IMR-90 (cell line): ENCODE data around the gene WDR48. TPM values are rescaled to one million over a fixed set of nuclear protein-coding genes. Genes with fewer than 3 reads are reported as not detected.

ENCODE experiments used
- ATAC-seq: fragments of 200-7000 bp; cut with Tn5 transposase; 2 replicates; pipeline ENCODE4 v1.9.1; 2020; ENCODE audit warnings: low read depth, mild to moderate bottlenecking, moderate library complexity
- BruUV-seq: library from RNA; stranded (reverse); fragments of 400-500 nt; replicated peaks from 2 replicates; lab custom pipeline; 2021; lab: Mats Ljungman, UMichigan
- CTCF ChIA-PET: fragments of 300-600 bp; formaldehyde crosslinking; extraction: SDS; loops from one replicate; lab custom pipeline; 2021; ENCODE audit warnings: antibody characterized with exemption; lab: Yijun Ruan, JAX
- POLR2A ChIA-PET: fragments of 300-600 bp; sonication (Branson Sonifier 250); formaldehyde crosslinking; loops from one replicate; lab custom pipeline; 2022; ENCODE audit warnings: antibody characterized with exemption; ENCODE audit not compliant: unreplicated experiment; lab: Charles Lee
- DNase-seq: peaks from one replicate; pipeline ENCODE4 v3.0.0; 2013
- H2AFZ ChIP-seq: replicated peaks from 2 replicates; pipeline ENCODE3; 2013; ENCODE audit warnings: low read length, mild to moderate bottlenecking; ENCODE audit not compliant: poor library complexity
- H2AK5ac ChIP-seq: 2 replicates; pipeline ENCODE4 v1.6.1; 2013; ENCODE audit warnings: low read depth, low read length, inconsistent platforms
- H2AK9ac ChIP-seq: replicated peaks from 2 replicates; pipeline ENCODE3; 2013; ENCODE audit warnings: mild to moderate bottlenecking, low read depth, low read length, moderate library complexity; ENCODE audit not compliant: poor library complexity
- H2BK120ac ChIP-seq: 2 replicates; pipeline ENCODE4 v1.6.1; 2013; ENCODE audit warnings: low read depth, low read length, inconsistent platforms
- H2BK15ac ChIP-seq: 3 replicates; pipeline ENCODE4 v1.6.1; 2013; ENCODE audit warnings: low read depth, low read length, inconsistent platforms
- H2BK20ac ChIP-seq: 2 replicates; pipeline ENCODE4 v1.6.1; 2013; ENCODE audit warnings: low read depth, mild to moderate bottlenecking, inconsistent platforms, low read length, moderate library complexity
- H2BK5ac ChIP-seq: 2 replicates; pipeline ENCODE4 v1.6.1; 2013; ENCODE audit warnings: mild to moderate bottlenecking, low read depth, low read length, inconsistent platforms; ENCODE audit not compliant: poor library complexity, severe bottlenecking
- H3K14ac ChIP-seq: replicated peaks from 2 replicates; pipeline ENCODE4 v1.6.1; 2013; ENCODE audit warnings: low read depth, low read length, inconsistent platforms
- H3K18ac ChIP-seq: 2 replicates; pipeline ENCODE4 v1.6.1; 2013; ENCODE audit warnings: low read depth, low read length, control low read depth
- H3K23ac ChIP-seq: 2 replicates; pipeline ENCODE4 v1.6.1; 2013; ENCODE audit warnings: low read depth, low read length, inconsistent platforms
- H3K27ac ChIP-seq: 2 replicates; pipeline ENCODE4 v1.5.1; 2013; ENCODE audit warnings: mild to moderate bottlenecking, control low read depth, low read length; ENCODE audit not compliant: insufficient read depth
- H3K27me3 ChIP-seq: 2 replicates; pipeline ENCODE4 v1.6.1; 2013; ENCODE audit warnings: low read length; ENCODE audit not compliant: control insufficient read depth, insufficient read depth
- H3K36me3 ChIP-seq: 2 replicates; pipeline ENCODE4 v1.6.1; 2013; ENCODE audit warnings: low read length, mixed read lengths; ENCODE audit not compliant: control insufficient read depth, insufficient read depth
- H3K4ac ChIP-seq: 2 replicates; pipeline ENCODE4 v1.6.1; 2013; ENCODE audit warnings: low read depth, low read length, inconsistent platforms
- H3K4me1 ChIP-seq: 2 replicates; pipeline ENCODE4 v1.6.1; 2013; ENCODE audit warnings: low read length, mixed read lengths; ENCODE audit not compliant: control insufficient read depth, insufficient read depth
- H3K4me2 ChIP-seq: 2 replicates; pipeline ENCODE4 v1.6.1; 2013; ENCODE audit warnings: low read depth, mild to moderate bottlenecking, control low read depth, low read length, moderate library complexity
- H3K4me3 ChIP-seq: 2 replicates; pipeline ENCODE4 v1.5.1; 2013; ENCODE audit warnings: low read depth, mild to moderate bottlenecking, control low read depth, low read length, moderate library complexity; ENCODE audit not compliant: insufficient read depth
- H3K56ac ChIP-seq: 2 replicates; pipeline ENCODE4 v1.6.1; 2013; ENCODE audit warnings: low read length, inconsistent platforms; ENCODE audit not compliant: insufficient read depth; ENCODE audit errors: extremely low read depth
- H3K79me1 ChIP-seq, 2 experiments: 2 replicates each; pipeline ENCODE4 v1.6.1; 2013; ENCODE audit warnings: low read length in 2 of 2, inconsistent platforms in 1 of 2, low read depth in 1 of 2
- H3K9ac ChIP-seq: 2 replicates; pipeline ENCODE4 v1.6.1; 2013; ENCODE audit warnings: low read depth, low read length, control low read depth
- H3K9me1 ChIP-seq: 2 replicates; pipeline ENCODE4 v1.6.1; 2013; ENCODE audit warnings: low read length, inconsistent platforms; ENCODE audit not compliant: insufficient read depth
- H3K9me3 ChIP-seq: 2 replicates; pipeline ENCODE4 v1.6.1; 2013; ENCODE audit warnings: low read length; ENCODE audit not compliant: control insufficient read depth, insufficient read depth
- H4K20me1 ChIP-seq: 2 replicates; pipeline ENCODE4 v1.6.1; 2013; ENCODE audit warnings: low read length, inconsistent platforms; ENCODE audit not compliant: insufficient read depth
- H4K5ac ChIP-seq: 2 replicates; pipeline ENCODE4 v1.6.1; 2013; ENCODE audit warnings: mild to moderate bottlenecking, low read depth, low read length, control low read depth
- H4K8ac ChIP-seq, 2 experiments: 2 replicates each; pipeline ENCODE4 v1.6.1; 2013; ENCODE audit warnings: low read depth in 2 of 2, low read length in 2 of 2, control low read depth in 1 of 2, inconsistent platforms in 1 of 2
- H4K91ac ChIP-seq: 2 replicates; pipeline ENCODE4 v1.6.1; 2013; ENCODE audit warnings: low read depth, low read length, inconsistent platforms; ENCODE audit not compliant: insufficient read depth
- BHLHE40 ChIP-seq: fragments of 150-350 bp; IDR thresholded peaks from 2 replicates; pipeline ENCODE4 v1.6.1; 2016; ENCODE audit warnings: mild to moderate bottlenecking, low read depth, low read length
- CHD1 ChIP-seq: IDR thresholded peaks from 2 replicates; pipeline ENCODE4 v1.6.1; 2012; ENCODE audit warnings: low read depth, low read length, improper control_type of control experiment
- FOS ChIP-seq: fragments of 150-350 bp; IDR thresholded peaks from 2 replicates; pipeline ENCODE4 v1.6.1; 2016; ENCODE audit warnings: low read depth, low read length
- MAFK ChIP-seq: IDR thresholded peaks from 2 replicates; pipeline ENCODE4 v1.6.1; 2012; ENCODE audit warnings: low read depth, low read length, improper control_type of control experiment
- MXI1 ChIP-seq: IDR thresholded peaks from 2 replicates; pipeline ENCODE4 v1.6.1; 2012; ENCODE audit warnings: low read depth, mild to moderate bottlenecking, low read length, moderate library complexity, borderline replicate concordance
- RAD21 ChIP-seq: IDR thresholded peaks from 2 replicates; pipeline ENCODE4 v1.6.1; 2012; ENCODE audit warnings: low read length, improper control_type of control experiment
- RCOR1 ChIP-seq: IDR thresholded peaks from 2 replicates; pipeline ENCODE4 v1.6.1; 2012; ENCODE audit warnings: mild to moderate bottlenecking, low read length, improper control_type of control experiment; ENCODE audit not compliant: insufficient replicate concordance
- RFX5 ChIP-seq: IDR thresholded peaks from 2 replicates; pipeline ENCODE4 v1.8.0; 2012; ENCODE audit warnings: low read depth, mild to moderate bottlenecking, low read length, moderate library complexity
- SMC3 ChIP-seq: fragments of 150-350 bp; IDR thresholded peaks from 2 replicates; pipeline ENCODE4 v1.6.1; 2016; ENCODE audit warnings: low read depth, mild to moderate bottlenecking, antibody characterized with exemption, low read length, moderate library complexity
- WGBS, 2 experiments: methylation state at CpG; one replicate each; pipeline versions ENCODE4 v1.1.5 to v1.1.7; 2013; ENCODE audit warnings: missing lambda C conversion rate in 2 of 2; ENCODE audit not compliant: insufficient read length in 1 of 2; ENCODE audit errors: extremely low coverage in 2 of 2; 5-methylcytosine and 5-hydroxymethylcytosine counted together
- dilution Hi-C: fragments of 300-500 bp; cut with HindIII; formaldehyde crosslinking; loops from one replicate; pipeline ENCODE4 v1.14.3; 2018; ENCODE audit warnings: low sequenced_read_pairs; ENCODE audit not compliant: unreplicated experiment
- in situ Hi-C: fragments of 300-500 bp; cut with MboI; formaldehyde crosslinking; loops from 3 replicates; pipeline ENCODE4 v1.14.3; 2019; ENCODE audit warnings: low sequenced_read_pairs, inconsistent platforms, mixed read lengths
- intact Hi-C: fragments of 100-400 bp; cut with micrococcal nuclease; formaldehyde crosslinking; loops from 2 replicates; pipeline ENCODE4 v1.10.0; 2022
- polyA plus RNA-seq, 3 experiments: library from polyadenylated mRNA; depleted of rRNA; stranded (reverse); fragments of >200 nt; gene quantifications; 2 replicates each; pipeline ENCODE4 v1.2.3, GENCODE V29; 2012; ENCODE audit warnings: low replicate concordance in 1 of 3
- total RNA-seq: library from RNA; depleted of rRNA; stranded (reverse); fragments of >200 nt; gene quantifications from 2 replicates; pipeline ENCODE4 v1.2.3, GENCODE V29; 2012
- TF ChIP-seq, protein P1 (sequence below): fragments of 150-350 bp; IDR thresholded peaks from 2 replicates; pipeline ENCODE4 v1.6.1; 2017; ENCODE audit warnings: mild to moderate bottlenecking, antibody characterized with exemption, low read length, low read depth
- TF ChIP-seq, protein P2 (sequence below): conservative IDR thresholded peaks from 2 replicates; pipeline ENCODE4 v1.5.1; 2012; ENCODE audit warnings: mild to moderate bottlenecking, low read depth, low read length, improper control_type of control experiment

The WDR48 gene
- total and polyA plus RNA-seq, 2 of the 4 experiments (the other 2 are of a cell fraction), result 14.4 to 41.2 TPM

DNA sequence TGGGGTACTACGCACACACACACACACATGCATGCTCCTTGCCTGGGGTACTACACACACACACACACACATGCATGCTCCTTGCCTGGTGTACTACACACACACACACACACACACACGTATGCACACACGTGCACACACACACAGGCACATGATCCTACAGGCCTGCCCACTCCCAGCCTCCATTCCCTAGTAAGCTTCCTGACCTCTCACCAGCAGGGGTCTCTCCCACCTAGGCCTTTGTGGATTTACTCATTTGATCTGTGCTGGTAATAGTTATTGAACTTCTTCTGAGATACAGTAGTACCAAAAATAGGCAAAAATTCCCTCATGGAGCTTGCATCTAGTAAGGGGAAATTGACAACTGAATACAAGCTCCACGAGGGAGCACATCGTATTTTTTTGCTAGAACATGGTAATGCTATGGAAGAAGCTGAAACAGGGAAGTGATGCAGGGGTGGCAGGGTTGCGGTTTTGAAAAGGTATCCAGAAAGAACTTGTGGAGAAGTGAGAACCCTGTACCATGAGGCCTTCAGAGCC lies 74.8 kb downstream of the WDR48 start (continued):
- TF ChIP-seq BHLHE40, result peak; percentile 63

DNA sequence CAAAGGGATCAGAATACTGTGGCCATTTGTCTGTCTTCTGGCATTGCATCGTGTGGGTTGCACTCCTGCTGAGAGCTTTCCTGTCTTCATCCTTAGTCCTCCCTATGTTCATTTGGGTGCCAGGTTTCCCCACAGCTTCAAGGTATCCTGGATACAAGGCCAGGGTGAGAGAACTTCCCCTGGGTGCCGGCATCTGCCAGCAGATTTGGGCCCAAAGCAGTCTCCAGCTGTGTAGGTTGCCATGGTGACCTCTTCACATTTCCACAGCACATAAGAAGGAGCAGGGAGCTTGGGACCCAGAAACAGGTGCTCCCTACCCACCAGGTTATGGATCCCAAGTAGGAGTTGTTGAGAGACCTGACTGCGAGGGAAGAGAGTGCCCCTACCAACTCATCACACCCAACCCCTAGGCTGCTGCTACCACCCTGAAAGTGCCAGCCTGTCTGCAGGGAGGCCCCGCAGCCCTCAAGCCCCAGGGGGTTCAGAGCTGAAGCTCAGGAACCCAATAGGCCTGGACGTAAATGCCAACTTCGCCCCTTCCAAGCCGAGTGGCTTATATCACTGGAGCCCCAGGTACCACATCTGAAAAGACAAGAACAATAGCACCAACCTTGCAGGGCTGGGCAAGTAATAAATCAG lies 75.6 kb downstream of the WDR48 start:
- Histone ChIP-seq H2BK120ac (no peak overlapping the region), H2AFZ (no peak overlapping the region), H3K4me1 (peaks cover 5% of the 10 kb centered on the region), H3K4ac (0 out of 2 replicates have a peak overlapping the region, but pooled peaks have one; percentile 47), H4K91ac (peak overlapping the region; percentile 18; the same call in 1 of the 2 replicates), H3K4me3 (no peak overlapping the region), H3K9ac (no peak overlapping the region), H3K9me1 (peaks cover 8% of the 10 kb centered on the region), H3K4me2 (no peak overlapping the region), H2BK20ac (no peak overlapping the region), H3K9me3 (no peaks in the 10 kb centered on the region), H3K23ac (no peak overlapping the region), H3K79me1 (no peaks in the 10 kb centered on the region), H3K27me3 (no peaks in the 10 kb centered on the region), H4K5ac (no peak overlapping the region), H2BK5ac (no peak overlapping the region), H3K14ac (no peak overlapping the region), H4K20me1 (no peaks in the 10 kb centered on the region), H3K27ac (no peak overlapping the region), H3K36me3 (no peaks in the 10 kb centered on the region), H2AK5ac (0 out of 2 replicates have a peak overlapping the region, but pooled peaks have one; percentile 18), H2BK15ac (no peak overlapping the region), H4K8ac (no peak overlapping the region), H3K56ac (no peak overlapping the region), H2AK9ac (peak overlapping the region; percentile 17), H3K18ac (no peak overlapping the region)
- no peak for DNase-seq
- POLR2A ChIA-PET, result no interaction called here
- WGBS, 2 experiments, result 76% methylated on average over 4 of the region's 7 CpGs; no CpG with 5 or more reads in 1 of the 2 experiments
- no peak for ATAC-seq
- intact Hi-C loops, result loop anchor here (2.0 kb wide), 1 partner anchor 61 kb away; no protein-coding TSS in a partner anchor
- in situ Hi-C loops, result loop anchor here (5.0 kb wide), 1 partner anchor 160 kb away; no protein-coding TSS in a partner anchor
- CTCF ChIA-PET, result interaction anchor here (0.5 to 4.4 kb wide), 7 partner anchors 12 to 164 kb away, joined by 3 to 41 read pairs (median 6); no protein-coding TSS in a partner anchor
- dilution Hi-C loops, result no loop called here
- BruUV-seq, result no TSS peak
- TF ChIP-seq, protein P1, sequence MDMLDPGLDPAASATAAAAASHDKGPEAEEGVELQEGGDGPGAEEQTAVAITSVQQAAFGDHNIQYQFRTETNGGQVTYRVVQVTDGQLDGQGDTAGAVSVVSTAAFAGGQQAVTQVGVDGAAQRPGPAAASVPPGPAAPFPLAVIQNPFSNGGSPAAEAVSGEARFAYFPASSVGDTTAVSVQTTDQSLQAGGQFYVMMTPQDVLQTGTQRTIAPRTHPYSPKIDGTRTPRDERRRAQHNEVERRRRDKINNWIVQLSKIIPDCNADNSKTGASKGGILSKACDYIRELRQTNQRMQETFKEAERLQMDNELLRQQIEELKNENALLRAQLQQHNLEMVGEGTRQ, result no peak
- TF ChIP-seq BHLHE40 (no peak), SMC3 (no peak), RFX5 (no peak), MXI1 (no peak), FOS (no peak), RCOR1 (no peak), CHD1 (no peak), MAFK (no peak), RAD21 (no peak)
- TF ChIP-seq, protein P2, sequence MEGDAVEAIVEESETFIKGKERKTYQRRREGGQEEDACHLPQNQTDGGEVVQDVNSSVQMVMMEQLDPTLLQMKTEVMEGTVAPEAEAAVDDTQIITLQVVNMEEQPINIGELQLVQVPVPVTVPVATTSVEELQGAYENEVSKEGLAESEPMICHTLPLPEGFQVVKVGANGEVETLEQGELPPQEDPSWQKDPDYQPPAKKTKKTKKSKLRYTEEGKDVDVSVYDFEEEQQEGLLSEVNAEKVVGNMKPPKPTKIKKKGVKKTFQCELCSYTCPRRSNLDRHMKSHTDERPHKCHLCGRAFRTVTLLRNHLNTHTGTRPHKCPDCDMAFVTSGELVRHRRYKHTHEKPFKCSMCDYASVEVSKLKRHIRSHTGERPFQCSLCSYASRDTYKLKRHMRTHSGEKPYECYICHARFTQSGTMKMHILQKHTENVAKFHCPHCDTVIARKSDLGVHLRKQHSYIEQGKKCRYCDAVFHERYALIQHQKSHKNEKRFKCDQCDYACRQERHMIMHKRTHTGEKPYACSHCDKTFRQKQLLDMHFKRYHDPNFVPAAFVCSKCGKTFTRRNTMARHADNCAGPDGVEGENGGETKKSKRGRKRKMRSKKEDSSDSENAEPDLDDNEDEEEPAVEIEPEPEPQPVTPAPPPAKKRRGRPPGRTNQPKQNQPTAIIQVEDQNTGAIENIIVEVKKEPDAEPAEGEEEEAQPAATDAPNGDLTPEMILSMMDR, result no peak
